PC-9 (cell line): ENCODE measurements around the gene SCNN1B. TPM values are rescaled to one million over a fixed set of nuclear protein-coding genes. Genes with fewer than 3 reads are reported as not detected.
A peak's percentile ranks its signal among the peaks of the same experiment; 100 is the strongest.

ENCODE experiments used
- BruUV-seq: library from RNA; stranded (reverse); fragments of 400-500 nt; replicated peaks from 2 replicates; lab custom pipeline; 2021; lab: Mats Ljungman, UMichigan
- CTCF ChIA-PET: fragments of 300-600 bp; sonication (Branson Sonifier 250); formaldehyde crosslinking; loops from one replicate; lab custom pipeline; 2022; ENCODE audit warnings: antibody characterized with exemption; lab: Charles Lee
- POLR2A ChIA-PET: fragments of 300-600 bp; sonication (Branson Sonifier 250); formaldehyde crosslinking; loops from one replicate; lab custom pipeline; 2022; ENCODE audit warnings: antibody characterized with exemption; ENCODE audit not compliant: unreplicated experiment; lab: Charles Lee
- DNase-seq, 2 experiments: peaks; one replicate each; pipeline versions ENCODE4 v3.0.0 to v3.0.0-alpha.2; 2015 to 2022; ENCODE audit warnings: mixed read lengths in 1 of 2
- H2AFZ ChIP-seq: fragments of 200-600 bp; sonication (generic); 2 replicates; pipeline ENCODE4 v1.8.1; 2017; ENCODE audit warnings: antibody characterized with exemption
- H3F3A ChIP-seq: fragments of 200-600 bp; sonication (generic); 2 replicates; pipeline ENCODE4 v1.8.1; 2017; ENCODE audit warnings: antibody characterized with exemption, mild to moderate bottlenecking, low read depth; ENCODE audit not compliant: insufficient read depth
- H3K27ac ChIP-seq: fragments of 200-600 bp; sonication (generic); 2 replicates; pipeline ENCODE4 v1.6.1; 2016; ENCODE audit warnings: mixed run types
- H3K27me3 ChIP-seq: fragments of 200-600 bp; sonication (generic); 2 replicates; pipeline ENCODE4 v1.6.1; 2016; ENCODE audit warnings: low read depth, mixed run types; ENCODE audit not compliant: insufficient read depth
- H3K36me3 ChIP-seq: fragments of 200-600 bp; sonication (generic); 2 replicates; pipeline ENCODE4 v1.6.1; 2016; ENCODE audit warnings: low read depth, mixed run types
- H3K4me1 ChIP-seq: fragments of 200-600 bp; sonication (generic); replicated peaks from 2 replicates; pipeline ENCODE4 v1.6.1; 2016; ENCODE audit warnings: mixed run types; ENCODE audit not compliant: insufficient read depth
- H3K4me2 ChIP-seq: fragments of 200-600 bp; sonication (generic); 2 replicates; pipeline ENCODE4 v1.6.1; 2017; ENCODE audit warnings: mixed run types
- H3K4me3 ChIP-seq: fragments of 200-600 bp; sonication (generic); 2 replicates; pipeline ENCODE4 v1.6.1; 2016; ENCODE audit warnings: mixed run types
- H3K79me2 ChIP-seq: fragments of 200-600 bp; sonication (generic); 2 replicates; pipeline ENCODE4 v1.6.1; 2017; ENCODE audit warnings: low read depth, mixed run types
- H3K9me2 ChIP-seq: fragments of 200-600 bp; sonication (generic); 2 replicates; pipeline ENCODE4 v1.8.1; 2017; ENCODE audit warnings: mild to moderate bottlenecking; ENCODE audit not compliant: insufficient read depth
- H3K9me3 ChIP-seq: fragments of 200-600 bp; sonication (generic); 2 replicates; pipeline ENCODE4 v1.8.1; 2016; ENCODE audit warnings: low read depth; ENCODE audit not compliant: insufficient read depth
- H4K20me1 ChIP-seq: fragments of 200-600 bp; sonication (generic); 2 replicates; pipeline ENCODE4 v1.8.1; 2017; ENCODE audit not compliant: insufficient read depth
- EZH2 ChIP-seq: fragments of 200-600 bp; sonication (generic); IDR thresholded peaks from 2 replicates; pipeline ENCODE4 v1.8.0; 2017; ENCODE audit warnings: antibody characterized with exemption, low read depth
- intact Hi-C: fragments of 100-400 bp; cut with micrococcal nuclease; formaldehyde crosslinking; loops from one replicate; pipeline ENCODE4 v1.10.0; 2022; ENCODE audit not compliant: unreplicated experiment
- total RNA-seq: library from RNA; stranded (reverse); gene quantifications from 2 replicates; pipeline ENCODE4 v1.2.3, GENCODE V29; 2021
- TF ChIP-seq, protein P1 (sequence below): fragments of 200-600 bp; sonication (generic); conservative IDR thresholded peaks from 2 replicates; pipeline ENCODE4 v1.6.1; 2017; ENCODE audit warnings: mixed run types, antibody characterized with exemption, mild to moderate bottlenecking, moderate library complexity

SCNN1B gene
- total RNA-seq, 1 experiment from 2014 or later: 0.57 TPM

DNA sequence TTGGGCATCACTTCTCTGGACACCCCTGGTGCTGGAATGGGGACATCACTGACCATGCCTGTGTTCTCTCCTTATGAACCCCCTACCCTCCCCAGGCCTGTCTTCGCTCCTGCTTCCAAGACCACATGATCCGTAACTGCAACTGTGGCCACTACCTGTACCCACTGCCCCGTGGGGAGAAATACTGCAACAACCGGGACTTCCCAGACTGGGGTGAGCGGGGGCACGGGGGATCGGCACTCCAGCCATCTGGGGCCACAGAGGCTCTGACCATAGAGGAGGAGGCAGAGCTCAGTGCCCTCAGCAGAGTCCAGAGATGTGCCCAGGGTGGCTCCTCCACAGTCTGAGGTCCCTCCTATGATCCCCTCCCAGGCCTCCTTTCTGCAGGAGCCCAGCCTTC is 73.5 kb downstream of the SCNN1B start:
- no TSS peak for BruUV-seq
- H3K4me2 ChIP-seq: no peak overlapping the region
- intact Hi-C loops: no loop called here
- no peak overlapping the region for H2AFZ ChIP-seq
- no peak for DNase-seq
- no peaks in the 10 kb centered on the region for H3K79me2 ChIP-seq
- H4K20me1 ChIP-seq: no peaks in the 10 kb centered on the region
- peak overlapping the region; percentile 40; the same call in 1 of the 2 replicates for H3K27ac ChIP-seq
- no peaks in the 10 kb centered on the region for H3K9me3 ChIP-seq
- H3K9me2 ChIP-seq: no peaks in the 10 kb centered on the region
- TF ChIP-seq EZH2: no peak
- TF ChIP-seq, protein P1, sequence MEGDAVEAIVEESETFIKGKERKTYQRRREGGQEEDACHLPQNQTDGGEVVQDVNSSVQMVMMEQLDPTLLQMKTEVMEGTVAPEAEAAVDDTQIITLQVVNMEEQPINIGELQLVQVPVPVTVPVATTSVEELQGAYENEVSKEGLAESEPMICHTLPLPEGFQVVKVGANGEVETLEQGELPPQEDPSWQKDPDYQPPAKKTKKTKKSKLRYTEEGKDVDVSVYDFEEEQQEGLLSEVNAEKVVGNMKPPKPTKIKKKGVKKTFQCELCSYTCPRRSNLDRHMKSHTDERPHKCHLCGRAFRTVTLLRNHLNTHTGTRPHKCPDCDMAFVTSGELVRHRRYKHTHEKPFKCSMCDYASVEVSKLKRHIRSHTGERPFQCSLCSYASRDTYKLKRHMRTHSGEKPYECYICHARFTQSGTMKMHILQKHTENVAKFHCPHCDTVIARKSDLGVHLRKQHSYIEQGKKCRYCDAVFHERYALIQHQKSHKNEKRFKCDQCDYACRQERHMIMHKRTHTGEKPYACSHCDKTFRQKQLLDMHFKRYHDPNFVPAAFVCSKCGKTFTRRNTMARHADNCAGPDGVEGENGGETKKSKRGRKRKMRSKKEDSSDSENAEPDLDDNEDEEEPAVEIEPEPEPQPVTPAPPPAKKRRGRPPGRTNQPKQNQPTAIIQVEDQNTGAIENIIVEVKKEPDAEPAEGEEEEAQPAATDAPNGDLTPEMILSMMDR: no peak
- peaks cover 15% of the 10 kb centered on the region for H3F3A ChIP-seq
- no peaks in the 10 kb centered on the region for H3K36me3 ChIP-seq
- CTCF ChIA-PET: interaction anchor here (0.6 kb wide), 1 partner anchor 81 kb away, joined by 3 read pairs; no protein-coding TSS in a partner anchor
- H3K4me3 ChIP-seq: no peak overlapping the region
- POLR2A ChIA-PET: no interaction called here
- H3K27me3 ChIP-seq: no peaks in the 10 kb centered on the region
- H3K4me1 ChIP-seq: peaks cover 17% of the 10 kb centered on the region

DNA sequence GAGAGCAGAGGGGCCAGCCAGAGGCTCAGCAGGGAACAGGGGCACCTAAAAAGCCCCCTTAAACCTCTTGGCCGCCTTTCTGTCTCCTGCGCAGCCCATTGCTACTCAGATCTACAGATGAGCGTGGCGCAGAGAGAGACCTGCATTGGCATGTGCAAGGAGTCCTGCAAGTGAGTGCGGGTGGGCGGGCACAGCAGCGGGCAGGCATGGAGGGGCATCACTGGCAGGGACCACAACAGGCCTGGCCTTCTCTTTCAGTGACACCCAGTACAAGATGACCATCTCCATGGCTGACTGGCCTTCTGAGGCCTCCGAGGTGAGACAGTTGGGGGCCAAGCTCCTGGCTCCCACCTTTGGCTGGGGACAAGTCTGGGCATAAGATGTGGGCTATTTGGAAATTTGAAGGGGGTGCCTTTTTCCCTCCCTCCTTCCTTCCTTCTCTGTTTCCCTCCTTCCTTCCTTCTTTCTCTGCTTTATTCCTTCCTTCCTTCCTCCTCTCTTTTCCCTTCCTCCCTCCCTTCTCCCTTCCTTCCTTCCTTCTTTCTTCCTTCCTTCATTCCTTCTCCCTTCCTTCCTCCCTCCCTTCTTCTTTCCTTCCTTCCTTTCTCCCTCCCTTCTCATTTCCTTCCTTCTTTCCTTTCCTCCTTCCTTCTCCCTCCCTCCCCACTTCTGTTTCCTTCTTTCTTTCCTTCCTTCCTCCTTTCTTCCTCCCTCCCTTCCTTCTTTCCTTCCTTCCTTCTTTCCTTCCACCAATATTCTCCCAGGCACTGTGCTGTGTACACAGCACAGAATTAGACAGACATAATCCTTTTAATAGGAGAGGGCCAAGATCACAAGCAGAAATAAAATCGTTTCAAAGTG is 75.2 kb downstream of the SCNN1B start:
- Histone ChIP-seq H3K9me2 (no peaks in the 10 kb centered on the region), H2AFZ (no peak overlapping the region), H3K27me3 (no peaks in the 10 kb centered on the region), H3K4me3 (no peak overlapping the region), H3K27ac (no peak overlapping the region), H3K4me2 (no peak overlapping the region), H3F3A (peaks cover 15% of the 10 kb centered on the region), H3K4me1 (peaks cover 17% of the 10 kb centered on the region), H3K9me3 (no peaks in the 10 kb centered on the region), H3K79me2 (no peaks in the 10 kb centered on the region), H4K20me1 (no peaks in the 10 kb centered on the region), H3K36me3 (no peaks in the 10 kb centered on the region)
- intact Hi-C loops: no loop called here
- POLR2A ChIA-PET: no interaction called here
- no peak for DNase-seq
- BruUV-seq: no TSS peak
- CTCF ChIA-PET: no interaction called here
- TF ChIP-seq EZH2: no peak
- TF ChIP-seq, protein P1: no peak

DNA sequence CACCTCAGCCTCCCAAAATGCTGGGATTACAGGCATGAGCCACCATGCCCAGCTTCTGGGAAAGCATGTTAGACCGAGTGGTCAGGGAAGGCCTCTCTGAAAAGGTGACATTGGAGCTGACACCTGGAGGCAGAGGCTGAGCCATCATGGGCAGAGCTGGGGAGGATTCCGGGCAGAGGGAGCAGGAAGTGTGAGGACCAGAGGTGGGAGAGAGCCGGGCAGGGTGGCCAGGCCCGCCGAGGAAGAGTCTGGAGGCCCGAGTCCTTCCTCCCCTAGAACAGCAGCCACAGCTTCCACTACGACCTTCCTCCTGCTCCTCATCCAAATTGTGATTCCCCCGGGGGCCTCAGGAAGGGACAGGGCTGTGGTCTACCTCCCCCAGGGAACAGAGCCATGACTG is 76.2 kb downstream of the SCNN1B start:
- H3K79me2 ChIP-seq: no peaks in the 10 kb centered on the region
- ChIA-PET POLR2A (no interaction called here), CTCF (no interaction called here)
- no peaks in the 10 kb centered on the region for H3K36me3 ChIP-seq
- no peaks in the 10 kb centered on the region for H3K9me3 ChIP-seq
- BruUV-seq: no TSS peak
- no peak overlapping the region for H3K4me3 ChIP-seq
- H2AFZ ChIP-seq: no peak overlapping the region
- peaks cover 17% of the 10 kb centered on the region for H3K4me1 ChIP-seq
- no peaks in the 10 kb centered on the region for H3K27me3 ChIP-seq
- no peak for TF ChIP-seq EZH2
- TF ChIP-seq, protein P1: no peak
- H3K9me2 ChIP-seq: no peaks in the 10 kb centered on the region
- no peak for DNase-seq
- H3K4me2 ChIP-seq: no peak overlapping the region
- intact Hi-C loops: no loop called here
- no peak overlapping the region for H3K27ac ChIP-seq
- H4K20me1 ChIP-seq: no peaks in the 10 kb centered on the region
- peaks cover 15% of the 10 kb centered on the region for H3F3A ChIP-seq
